Medulla oblongata (tissue), 1 donor: Measurements from ENCODE around the gene GALT.
"Not testable (repeated sequence)": the region's sequence is repeated elsewhere in the genome, so short reads cannot be mapped to it uniquely, and the experiment has no call there.

Experiments
- DNase-seq: peaks from one replicate; pipeline ENCODE4 v3.0.0-alpha.2; 2015; ENCODE audit errors: extremely low spot score

Gene GALT

DNA sequence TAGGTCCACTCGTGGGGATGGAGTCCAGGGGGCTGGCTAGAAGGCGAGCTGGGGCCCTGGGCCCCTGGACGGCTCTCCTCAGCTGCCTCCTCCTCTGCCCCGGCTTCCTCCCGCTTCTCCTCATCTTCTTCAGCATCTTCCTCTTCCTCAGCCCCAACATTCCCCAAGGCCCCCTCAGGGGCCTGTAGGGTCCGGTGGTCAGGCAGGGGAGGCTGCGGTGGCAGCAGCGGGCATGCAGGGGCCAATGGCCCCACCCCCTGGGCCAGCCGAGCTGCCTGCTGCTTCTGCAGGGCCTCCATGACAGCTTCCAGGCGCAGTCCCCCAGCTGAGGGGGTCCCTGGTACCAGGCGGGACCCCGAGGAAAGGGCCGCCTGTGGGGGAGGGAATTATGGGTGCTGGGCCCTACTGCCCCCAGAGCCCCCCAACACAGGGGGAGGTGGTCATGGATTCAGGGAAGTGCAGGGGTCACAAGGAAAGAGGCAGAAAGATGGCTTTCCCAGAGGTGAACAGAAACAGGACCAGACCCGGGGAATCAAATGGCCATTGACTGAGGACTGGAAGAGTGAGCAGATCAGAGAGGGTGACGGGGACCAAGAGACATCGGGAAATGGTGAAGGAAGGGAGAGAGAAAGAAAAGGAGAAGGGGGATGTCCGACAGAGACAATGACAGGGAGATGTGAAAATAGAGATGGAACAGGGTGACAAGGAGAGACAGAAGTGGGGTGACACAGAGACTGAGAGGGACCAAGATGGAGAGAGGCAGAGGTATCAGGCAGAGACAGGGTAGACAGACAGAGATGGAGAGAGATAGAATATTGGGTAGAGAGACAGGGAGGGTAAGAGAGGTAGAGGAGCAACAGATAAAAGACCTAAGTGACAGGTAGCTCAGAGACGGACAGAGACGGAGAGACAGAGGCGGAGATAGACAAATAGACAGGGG lies 18.5 kb upstream of the GALT start:
- no peak for DNase-seq

DNA sequence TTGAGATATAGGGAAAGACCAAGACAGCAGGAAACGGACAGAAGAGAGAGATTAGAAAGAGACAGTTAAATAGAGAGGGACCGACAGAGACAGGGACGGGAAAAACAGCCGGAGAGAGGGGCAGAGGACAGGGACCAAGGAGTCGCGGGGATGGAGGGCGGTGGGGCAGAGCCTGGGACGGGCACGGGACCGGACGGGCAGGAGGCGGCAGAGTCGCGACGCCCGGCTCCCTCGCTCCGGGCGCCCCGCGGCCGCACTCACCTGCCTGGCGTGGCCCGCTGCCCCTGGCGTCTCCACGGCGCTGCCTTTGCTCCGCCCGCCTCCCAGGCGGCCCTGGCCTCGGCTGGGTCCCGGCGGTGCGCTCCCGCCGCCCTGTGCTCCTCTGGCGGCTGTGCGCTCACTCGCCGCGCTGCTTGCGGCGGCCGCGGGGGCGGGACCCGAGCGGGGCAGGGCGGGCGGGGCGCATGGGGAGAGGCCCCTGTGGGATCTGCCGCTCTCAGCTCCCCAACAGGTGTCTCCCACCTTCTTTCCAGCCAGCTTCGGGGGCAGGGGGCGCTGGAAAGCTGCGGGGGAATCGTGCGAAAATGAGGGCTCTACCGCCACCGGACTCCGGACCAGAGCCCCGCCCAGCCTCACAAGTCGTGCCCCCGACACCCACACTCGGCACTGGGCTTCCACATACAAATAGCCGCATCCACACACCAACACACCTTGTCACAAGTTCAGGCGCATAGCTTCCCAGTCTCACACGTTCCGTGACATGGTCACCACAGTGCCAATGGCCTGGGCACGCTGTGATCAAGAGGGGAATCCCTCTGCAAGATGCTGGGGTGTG lies 17.6 kb upstream of the GALT start, which contains the start of gene ARID3C:
Gene ARID3C, minus strand, starts transcription at position 411 of the 835 bp plus-strand sequence. CDS start 1,052 bp downstream, outside the sequence.
- no peak for DNase-seq

DNA sequence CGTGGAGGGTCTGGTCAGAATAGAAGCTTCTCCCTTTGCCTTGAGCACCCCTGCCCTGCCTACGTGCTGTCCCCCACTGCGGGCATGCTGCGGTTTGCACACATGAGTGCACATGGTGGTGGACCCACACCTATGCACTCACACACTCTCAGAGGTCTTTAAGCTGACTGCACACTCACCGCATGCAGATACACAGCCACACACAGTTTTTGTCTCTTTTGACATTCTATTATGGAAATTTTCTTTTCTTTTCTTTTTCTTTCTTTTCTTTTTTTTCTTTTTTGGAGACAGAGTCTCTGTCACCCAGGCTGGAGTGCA lies 17.0 kb upstream of the GALT start:
- no peak for DNase-seq

DNA sequence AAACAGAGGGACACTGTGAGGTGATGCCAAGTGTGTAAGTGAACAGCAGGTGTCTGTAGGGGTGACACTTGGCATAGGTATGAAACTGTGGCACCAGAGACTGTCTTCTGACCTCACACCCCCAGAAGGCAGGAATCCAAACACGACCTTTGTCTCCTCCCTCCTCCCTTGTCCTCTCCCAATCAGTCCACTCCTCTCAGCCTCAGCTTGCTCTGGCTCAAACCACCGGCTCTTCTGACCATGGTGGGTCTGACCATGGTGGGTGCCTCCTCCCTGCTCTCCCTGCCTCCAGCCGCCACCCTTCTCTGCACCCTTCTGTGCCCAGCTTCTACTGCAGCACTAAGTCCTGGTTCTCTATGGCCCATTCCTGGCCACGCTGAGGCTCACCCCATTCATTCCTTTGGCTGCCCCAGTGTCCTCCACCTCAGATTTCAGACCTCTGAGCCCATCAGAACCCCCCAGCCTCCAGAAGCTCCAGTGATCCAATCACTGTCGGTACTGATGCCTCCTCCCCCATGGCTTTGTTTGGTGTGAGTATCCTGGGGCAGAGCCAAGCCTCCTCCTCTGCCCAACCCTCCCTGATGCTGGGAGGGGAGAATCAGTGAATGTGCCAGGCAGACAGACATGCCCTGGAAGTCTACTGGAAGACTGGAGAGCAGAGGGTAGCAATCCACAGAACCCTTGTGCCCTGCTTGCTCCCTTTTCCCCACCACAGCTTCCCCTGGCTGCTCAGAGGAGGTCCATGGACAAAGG lies 15.9 kb upstream of the GALT start:
- no peak for DNase-seq

DNA sequence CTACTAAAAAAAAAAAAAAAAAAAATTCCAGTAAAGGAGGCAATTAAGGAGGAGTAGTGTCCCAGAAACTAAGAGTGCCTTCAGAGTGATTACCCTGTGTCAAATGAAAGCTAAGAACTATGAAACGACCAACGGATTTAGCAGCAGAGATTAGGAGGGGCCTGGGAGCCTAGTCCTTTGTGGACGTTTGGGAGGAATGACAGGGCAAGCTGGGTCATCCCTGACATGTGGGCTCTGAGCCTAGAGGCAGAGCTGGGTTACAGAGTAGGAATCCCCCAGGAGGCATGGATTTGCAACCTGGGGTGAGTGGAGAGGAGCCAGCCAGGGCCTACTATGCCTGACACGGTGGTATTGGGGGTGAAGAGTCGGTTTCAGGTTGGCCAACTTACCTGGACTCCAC lies 13.3 kb upstream of the GALT start:
- DNase-seq = no peak

DNA sequence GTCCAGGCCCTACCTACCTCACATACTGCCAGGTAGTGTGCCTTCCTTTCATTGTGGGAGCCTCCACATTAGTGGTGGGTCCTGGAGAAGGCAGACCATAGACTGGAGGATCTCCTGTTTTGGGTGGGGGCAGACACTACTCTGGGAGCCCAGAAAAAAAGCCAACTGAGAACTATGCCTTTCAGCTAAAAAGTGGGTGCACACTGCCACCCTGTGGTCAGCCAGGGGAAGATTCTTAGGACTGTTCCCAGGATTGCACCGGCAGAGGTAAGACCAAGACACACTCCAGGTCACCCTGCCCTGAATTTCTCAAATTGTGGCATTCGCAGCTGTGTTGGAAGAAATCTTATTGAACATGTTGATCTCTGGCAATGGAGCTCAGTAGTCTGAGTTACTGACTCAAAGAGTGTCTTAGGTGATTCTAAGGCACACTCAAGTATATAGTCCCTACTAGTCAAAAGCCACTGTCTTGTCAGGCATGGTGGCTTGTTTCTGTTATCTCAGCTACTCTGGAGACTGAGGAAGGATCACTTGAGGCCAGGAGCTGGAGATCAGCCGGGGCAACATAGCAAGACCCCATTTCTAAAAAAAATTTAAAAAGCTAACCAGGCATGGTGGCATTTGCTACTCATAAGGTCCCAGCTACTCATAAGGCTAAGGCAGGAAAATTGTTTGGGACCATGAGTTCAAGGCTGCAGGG lies 12.5 kb upstream of the GALT start:
- DNase-seq = peak; percentile 80

DNA sequence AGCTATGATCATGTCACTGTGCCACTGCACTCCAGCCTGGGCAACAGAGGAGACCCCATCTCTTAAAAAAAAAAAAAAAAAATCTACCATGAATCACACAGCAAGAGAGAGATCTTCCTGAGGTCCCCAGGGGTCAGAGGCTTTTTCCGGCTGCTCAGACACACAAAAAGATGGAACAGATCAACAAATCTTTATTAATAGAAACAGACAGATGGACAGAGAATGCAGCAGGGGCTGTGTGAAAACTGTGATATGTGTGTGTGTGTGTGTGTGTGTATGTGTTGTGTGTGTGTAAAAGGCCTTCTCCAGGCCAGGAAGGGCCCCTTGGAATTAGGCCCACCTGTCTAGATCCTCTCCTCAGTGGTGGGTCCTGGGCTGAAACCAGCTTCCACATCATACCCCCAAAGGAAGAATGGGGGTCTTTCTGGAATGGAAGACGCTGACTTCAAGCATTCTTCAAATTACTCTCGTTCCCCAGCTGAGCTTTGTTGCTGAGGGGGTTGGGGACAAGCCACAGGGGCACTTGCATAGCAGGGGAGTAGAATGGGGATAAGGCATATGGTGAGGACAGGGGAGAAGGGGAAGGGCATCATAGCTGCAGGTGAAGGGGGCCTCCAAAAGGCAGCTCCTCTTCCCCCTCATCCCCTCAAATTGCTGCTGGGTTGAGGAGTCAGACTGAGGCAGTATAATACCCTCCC lies 11.8 kb upstream of the GALT start:
- no peak for DNase-seq

DNA sequence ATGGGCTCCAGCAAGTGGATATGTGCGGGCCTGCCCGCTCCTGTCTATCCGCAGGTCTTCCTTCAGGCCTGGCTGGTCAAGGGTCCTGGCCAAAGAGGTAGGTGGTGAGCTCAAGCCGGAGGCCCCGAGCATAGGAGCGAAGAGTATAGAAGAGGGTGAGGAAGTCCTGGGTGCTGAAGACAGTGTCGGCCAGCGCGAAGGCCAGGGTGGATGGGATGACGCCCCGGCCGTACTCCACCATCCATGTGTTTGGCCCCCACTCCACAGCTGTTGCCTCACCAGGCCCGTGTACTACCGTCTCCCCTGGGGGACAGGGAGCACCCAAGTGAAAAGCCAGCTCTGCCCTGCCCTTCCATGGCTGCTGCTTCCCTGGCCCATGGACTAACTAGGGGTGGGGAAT lies 10.9 kb upstream of the GALT start:
- no peak for DNase-seq

DNA sequence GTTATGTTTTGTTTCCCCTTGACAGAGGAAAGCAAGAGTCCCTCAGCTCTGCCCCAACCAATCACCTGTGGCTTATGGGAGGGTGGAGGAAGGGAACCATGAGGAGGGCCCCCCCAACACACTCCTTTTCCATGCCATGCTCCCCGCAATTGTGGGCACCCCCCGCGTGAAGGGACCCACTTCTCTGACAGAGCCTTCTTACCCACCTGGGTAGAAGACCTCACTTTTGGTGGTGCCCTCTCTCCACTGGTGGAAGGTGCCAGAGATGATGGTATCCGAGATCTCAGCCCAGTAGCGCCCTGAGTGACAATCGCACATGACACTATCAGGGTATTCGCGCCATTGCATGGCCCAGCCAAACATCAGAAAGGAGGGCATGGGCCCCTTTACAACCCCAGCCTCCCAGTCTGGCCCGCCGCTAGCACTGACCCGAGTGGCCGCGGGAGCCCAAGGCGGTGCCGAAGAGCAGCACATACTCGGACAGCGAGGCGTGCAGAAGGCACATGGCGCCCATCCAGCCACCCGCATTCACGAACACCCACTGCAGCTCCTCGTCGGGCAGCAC lies 9.6 kb upstream of the GALT start:
- no peak for DNase-seq

DNA sequence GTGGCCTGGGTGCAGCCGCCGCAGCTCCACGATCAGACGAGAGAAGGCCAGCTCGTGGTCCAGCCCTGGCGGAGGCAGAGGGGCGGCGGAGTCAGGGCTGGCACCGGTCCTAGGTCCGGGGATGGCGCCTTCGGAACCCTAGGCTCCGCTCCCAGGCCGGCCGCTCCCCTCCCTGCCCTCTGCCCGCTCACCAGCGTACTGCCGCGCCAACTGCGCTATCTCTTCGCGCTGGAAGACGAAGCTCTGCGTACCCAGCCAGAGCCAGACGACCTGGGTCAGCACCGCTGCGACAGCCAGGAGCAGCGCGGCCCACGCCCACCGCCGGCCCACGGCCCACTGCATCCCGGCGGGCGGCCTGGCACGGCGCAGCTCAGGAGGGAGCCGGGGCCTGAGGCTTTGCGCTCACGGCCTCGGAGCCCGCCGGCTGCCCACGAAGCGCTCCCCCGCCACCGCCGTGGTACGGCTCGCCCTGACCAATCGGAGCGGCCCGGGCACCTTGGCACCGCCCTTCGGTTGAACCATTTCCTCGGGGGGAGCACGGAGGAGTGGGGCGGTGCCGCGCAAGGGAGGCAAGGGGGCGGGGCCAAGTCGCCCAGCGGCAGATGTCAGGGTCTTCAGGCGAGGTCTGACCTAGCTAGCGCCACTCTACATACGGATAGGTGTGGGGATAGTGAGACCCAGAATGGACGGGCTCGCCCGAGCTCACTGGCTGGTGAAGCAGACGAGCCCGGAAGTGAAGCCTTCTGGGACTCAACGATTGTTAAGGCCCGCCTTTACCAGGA lies 8.9 kb upstream of the GALT start, which contains the start of gene SIGMAR1:
Gene SIGMAR1, minus strand, starts transcription at position 432 of the 782 bp plus-strand sequence. Its CDS starts 90 bp downstream, at position 342.
- DNase-seq = peak; percentile 97

DNA sequence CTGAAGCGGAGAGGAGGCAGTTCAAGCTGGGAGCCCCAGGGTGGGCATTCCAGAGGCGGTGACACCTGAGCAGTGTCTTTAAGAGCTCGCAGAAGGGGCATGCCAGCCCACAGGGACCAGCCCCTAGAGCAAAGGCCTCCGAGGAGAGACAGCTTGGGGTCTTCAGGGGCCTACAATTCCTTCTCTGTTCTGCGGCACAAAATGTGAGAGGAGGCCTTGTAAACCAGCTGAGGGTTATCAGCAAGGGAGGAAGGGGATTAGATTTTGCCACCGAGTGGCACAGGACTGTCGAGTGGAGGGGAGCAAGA lies 8.4 kb upstream of the GALT start:
- no peak for DNase-seq

DNA sequence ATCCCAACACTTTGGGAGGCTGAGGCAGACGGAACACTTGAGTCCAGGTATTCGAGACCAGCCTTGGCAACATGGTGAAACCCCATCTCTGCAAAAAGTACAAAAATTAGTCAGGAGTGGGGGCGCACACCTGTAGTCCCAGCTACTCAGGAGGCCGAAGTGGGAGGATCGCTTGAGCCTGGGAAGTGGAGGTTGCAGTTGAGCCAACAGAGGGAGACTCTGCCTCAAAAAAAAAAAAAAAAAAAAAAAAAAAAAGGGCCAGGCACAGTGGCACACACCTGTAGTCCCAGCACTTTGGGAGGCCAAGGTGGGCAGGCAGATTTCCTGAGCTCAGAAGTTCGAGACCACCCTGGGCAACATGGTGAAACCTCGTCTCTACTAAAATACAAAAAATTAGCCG lies 7.2 kb upstream of the GALT start:
- DNase-seq = not testable (repeated sequence)

DNA sequence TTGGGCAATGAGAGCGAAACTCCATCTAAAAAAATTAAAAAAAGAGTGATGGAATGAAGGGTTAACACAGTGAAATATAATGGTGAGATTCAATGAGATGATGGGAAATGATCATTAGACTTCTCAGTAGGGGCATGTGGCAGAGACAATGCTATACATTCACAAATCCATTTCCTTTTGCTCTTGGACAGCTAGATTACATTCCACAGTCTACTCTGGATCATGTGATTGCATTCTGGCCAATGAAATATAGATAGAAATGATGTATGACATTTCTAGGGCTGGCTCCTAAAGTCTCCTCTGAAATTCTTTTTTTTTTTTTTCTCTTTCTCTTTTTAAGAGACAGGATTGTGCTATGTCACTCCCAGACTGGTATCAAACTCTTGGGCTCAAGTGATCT lies 3.8 kb upstream of the GALT start:
- no peak for DNase-seq

DNA sequence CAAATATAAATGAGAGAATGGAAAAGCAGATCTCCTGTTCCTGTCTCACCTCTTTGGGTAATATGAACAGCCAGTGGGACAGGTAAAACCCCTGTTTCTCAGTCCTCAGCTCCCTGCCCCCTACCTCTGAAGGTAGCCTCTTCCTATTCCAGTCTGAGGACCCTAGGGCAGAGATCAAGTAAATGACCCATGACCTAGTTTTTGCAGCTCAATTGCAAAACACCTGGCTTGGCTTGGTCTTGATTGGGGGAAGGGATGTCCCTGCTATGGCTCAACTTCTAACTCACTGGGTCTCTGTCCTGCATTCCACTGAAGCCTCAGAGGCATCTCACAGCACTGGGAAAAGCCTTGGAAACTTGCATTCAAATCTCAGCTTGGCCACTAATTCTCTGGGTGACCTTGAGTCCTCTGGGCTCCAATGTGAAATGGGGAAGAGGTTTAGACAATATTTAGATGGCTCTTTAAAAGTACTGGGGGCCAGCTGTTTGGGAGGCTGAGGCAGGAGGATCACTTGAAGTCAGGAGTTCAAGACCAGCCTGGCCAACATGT lies 1.6 kb upstream of the GALT start:
- no peak for DNase-seq

DNA sequence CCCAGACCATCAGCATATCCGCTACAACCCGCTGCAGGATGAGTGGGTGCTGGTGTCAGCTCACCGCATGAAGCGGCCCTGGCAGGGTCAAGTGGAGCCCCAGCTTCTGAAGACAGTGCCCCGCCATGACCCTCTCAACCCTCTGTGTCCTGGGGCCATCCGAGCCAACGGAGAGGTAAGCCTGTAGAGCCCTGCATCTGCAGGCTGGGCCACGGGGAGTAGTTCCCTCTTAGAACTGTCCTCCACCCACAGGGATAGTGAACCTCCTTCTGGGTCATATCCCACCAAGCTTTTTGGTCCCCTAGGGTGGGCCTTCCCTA lies 569 bp downstream of the GALT start:
- DNase-seq = no peak

DNA sequence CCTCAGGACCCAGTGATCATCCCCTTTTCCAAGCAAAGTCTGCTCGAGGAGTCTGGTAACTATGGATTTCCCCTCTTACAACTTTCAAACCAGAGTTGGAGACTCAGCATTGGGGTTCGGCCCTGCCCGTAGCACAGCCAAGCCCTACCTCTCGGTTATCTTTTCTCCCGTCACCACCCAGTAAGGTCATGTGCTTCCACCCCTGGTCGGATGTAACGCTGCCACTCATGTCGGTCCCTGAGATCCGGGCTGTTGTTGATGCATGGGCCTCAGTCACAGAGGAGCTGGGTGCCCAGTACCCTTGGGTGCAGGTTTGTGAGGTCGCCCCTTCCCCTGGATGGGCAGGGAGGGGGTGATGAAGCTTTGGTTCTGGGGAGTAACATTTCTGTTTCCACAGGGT lies 1.2 kb downstream of the GALT start:
- no peak for DNase-seq

DNA sequence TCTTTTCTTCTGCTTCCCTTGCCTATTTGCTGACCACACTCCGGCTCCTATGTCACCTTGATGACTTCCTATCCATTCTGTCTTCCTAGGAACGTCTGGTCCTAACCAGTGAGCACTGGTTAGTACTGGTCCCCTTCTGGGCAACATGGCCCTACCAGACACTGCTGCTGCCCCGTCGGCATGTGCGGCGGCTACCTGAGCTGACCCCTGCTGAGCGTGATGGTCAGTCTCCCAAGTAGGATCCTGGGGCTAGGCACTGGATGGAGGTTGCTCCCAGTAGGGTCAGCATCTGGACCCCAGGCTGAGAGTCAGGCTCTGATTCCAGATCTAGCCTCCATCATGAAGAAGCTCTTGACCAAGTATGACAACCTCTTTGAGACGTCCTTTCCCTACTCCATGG lies 2.2 kb downstream of the GALT start:
- no peak for DNase-seq

DNA sequence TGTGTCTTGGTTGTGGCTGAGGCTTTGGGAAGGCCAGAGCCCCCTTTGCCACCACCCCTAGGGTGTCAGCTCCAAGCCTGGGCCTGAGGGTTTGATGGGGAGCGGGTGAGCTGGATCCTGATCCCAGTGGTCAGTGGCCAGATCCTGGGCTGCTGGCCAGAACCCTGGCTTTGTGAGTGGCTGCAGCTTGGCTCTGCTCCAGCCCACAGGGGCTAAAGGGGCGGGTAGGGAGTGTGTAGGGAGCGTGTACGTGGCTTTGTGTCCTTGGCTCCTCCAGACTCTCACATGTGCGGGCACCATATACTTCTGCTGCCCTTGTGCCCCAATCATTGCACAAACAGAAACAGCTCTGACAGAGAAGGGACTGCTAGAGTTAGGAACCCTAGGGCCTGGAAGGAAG lies 4.3 kb downstream of the GALT start:
- DNase-seq = peak; percentile 52

DNA sequence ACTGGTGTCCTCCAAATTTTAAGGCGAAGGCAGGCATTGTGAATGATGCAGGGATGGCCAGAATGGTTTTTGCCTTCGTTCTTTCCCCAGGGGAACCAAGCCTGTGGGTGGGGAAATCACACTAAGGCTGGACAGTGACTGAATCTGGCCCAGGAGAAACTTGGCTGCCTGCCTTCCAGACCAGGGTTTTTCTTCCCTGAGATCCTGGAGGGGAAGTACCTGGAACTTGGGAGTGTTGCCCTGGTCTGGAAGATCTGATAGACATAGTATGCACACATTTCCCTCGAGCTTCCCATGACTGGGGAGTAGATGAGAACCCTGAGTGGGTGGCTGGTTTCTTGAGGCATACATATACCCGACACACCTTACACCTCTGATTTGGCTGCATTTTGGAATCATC lies 4.8 kb downstream of the GALT start:
- DNase-seq = peak; percentile 45
